ENCODE data around the gene CNIH3.
A peak's percentile ranks its signal among the peaks of the same experiment; 100 is the strongest.

Gene CNIH3

DNA sequence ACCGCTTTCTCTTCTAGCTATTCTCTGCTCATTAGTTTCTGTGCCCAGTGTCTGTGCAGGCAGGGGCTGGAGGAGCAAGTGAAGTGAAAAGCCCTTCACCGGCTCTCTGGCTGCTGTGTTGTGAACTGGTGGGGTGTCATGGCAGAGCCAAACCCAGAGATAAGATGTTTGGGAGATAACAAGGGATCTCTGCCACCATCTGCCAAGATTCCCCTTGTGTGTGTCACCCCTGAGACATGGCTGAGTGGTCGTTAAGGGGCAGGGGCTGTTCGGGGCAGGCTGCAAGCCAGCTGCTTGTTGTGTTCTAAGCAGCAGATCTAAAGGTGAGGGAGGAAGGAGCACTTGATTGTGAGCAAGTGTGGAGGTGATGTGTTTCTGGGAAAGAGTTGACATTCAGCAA lies 24.5 kb downstream of the CNIH3 start:
- FAIRE-seq = no peak
- no peak for DNase-seq (ENCODE audit: low spot score)

DNA sequence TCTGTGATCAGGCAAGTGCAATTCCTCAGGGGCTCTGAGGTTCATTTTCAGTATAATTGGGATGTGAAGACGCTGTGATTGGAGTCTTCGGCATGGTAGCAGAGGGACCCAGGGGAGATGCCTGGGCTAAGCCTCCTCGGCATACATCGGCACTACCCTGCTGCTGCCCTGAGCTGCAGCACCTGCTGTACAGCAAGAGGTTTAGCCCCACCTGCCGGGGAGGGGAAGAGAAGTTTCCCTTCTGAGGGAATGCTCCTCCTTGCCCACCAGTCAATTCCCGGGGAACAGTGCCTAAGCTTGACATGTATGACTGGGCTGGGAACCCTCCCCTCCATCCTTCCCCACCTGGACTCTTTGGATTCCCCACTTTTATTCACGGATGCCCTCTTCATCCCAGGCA lies 24.9 kb downstream of the CNIH3 start:
- FAIRE-seq (no peak), DNase-seq (ENCODE audit: low spot score) (no peak)

DNA sequence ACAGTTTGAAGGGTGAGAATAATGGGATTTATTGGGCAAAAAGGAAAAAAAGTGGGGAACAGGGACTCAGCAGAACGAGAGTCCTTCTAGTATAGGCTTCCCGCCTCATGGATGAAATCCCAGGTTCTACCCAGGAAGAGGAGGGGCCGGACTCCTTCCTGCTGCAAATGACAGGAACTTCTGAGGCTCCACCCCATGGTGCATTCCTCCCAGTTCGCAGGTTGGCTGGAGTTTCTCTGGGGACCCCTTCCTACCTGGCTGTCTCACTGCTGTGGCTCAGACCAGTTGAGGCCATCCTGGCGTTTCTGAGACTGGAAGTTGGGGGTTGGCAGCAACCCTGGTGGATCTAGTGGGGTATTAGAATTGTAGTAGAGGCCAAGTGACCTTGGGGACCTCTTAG lies 27.5 kb downstream of the CNIH3 start:
- DNase-seq (ENCODE audit: low spot score) = no peak
- no peak for FAIRE-seq

DNA sequence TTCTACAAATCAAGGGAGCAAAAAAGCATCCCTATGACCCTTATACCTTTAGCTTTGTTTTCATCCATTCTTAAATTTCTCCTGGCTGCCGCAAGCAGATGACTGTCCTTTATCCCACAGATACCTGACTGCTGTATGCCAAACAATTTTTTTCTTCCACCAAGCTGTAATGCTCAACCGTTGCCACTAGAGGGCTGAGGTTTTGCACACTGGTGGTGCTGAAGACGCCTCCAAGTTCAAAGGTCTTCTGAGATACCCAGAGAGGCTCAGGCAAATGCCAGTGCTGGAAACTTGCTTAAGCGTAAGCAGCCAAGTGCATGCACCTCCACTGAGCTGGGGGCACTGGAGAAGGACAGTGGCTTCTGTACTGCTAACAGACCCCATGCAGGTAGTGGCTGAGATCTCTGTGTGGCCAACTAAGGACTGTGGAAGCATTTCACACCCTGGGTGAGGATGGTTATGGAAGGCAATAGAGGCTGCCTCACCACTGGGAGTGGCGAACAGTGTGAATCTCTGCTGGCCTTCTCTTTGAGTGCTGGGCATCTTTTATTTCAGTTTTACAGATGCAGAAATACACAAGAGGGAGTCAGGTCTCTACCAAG lies 28.5 kb downstream of the CNIH3 start:
- peak; percentile 42 for DNase-seq (ENCODE audit: low spot score)
- no peak for FAIRE-seq

DNA sequence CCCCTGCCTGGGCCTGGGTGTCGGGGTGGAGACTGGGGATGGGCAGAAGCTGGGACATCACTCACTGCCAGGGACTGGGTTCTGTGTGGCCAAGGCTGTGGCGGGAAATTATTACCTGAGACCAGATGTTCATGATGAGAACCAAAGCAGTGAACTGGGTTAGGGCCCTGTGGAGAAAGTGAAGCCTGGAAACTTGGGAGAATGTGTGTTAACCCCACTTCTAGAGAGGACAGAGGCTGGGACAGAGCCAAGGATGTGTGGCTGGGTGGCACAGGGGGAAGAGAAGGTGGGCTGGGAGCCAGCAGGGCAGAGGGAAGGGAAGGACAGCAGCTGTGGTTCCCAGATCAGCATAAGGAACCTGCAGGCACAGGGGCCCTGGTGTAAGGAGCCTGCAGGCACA lies 31.3 kb downstream of the CNIH3 start:
- DNase-seq (ENCODE audit: low spot score) (no peak), FAIRE-seq (no peak)

DNA sequence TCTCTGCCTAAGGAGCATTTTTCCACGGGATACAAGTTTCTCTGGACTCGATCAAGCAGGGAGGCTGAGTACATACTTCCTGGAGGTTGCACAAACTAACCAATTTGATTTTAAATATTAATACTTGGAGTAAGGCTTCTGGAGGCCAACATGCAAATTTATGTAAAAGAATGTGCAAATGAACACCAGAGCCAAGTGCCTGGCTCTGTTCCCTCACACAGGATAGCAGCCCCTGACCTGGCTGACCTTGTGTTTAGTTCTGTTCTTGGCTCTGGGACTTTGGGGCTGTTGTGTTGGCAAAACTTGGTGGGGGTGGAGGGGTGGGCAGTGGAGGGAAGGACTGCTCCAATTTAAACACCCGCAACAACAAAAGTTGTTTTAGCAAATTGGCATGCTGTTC lies 34.2 kb downstream of the CNIH3 start:
- DNase-seq (ENCODE audit: low spot score) (no peak), FAIRE-seq (no peak)

DNA sequence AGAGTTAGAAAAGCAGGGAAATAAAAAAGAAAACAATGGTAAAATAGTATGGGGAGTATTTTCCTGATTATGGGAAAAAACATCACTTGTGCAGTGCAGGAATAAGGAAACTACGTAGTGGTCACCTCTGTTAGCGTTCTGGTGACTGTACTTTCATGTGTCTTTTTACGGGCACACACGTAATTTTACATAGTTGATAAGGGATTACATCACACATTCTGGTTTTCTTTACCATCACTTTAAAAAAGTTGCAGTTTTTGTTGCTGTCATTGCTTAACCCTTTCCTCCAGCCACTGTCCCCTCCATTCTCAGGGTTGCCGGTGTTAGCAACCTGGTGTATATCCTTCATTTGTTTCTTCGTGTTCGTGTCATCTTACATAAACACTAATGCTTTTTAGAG lies 35.1 kb downstream of the CNIH3 start:
- no peak for FAIRE-seq

DNA sequence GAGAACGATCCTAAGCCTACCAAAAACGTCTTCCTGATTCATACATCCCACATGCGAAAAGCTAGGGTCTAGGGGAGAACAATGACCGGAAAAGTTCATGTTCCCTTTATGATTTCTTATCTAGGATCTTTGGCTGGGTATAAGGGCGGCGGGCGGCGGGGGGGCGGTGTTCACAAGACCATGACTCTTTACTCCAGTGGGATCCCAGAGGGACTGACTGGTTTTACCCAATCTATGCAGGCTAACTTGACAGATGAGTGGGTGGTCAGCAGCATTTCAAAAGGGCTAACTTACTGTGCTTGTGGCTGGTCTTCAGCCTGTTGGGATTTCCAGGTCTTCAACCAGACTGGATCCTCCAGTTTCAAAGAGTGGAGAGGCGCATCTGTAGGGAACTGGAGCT lies 40.3 kb downstream of the CNIH3 start:
- FAIRE-seq (no peak), DNase-seq (ENCODE audit: low spot score) (no peak)

More for the DNA sequence above, 35.1 kb downstream of the CNIH3 start:
- DNase-seq (ENCODE audit: low spot score) = no peak

DNA sequence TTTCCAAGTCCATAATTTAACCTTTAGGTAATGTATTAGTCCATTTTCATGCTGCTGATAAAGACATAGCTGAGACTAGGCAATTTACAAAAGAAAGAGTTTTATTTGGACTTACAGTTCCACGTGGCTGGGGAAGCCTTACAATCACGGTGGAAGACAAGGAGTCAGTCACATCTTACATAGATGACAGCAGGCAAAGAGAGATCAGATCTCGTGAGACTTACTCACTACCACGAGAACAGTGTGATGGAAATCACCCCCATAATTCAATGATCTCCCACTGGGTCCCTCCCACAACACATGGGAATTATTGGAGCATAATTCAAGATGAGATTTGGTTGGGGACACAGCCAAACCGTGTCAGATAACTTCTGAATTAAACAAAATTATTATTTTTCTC lies 44.0 kb downstream of the CNIH3 start:
- DNase-seq (ENCODE audit: low spot score) (no peak), FAIRE-seq (no peak)

DNA sequence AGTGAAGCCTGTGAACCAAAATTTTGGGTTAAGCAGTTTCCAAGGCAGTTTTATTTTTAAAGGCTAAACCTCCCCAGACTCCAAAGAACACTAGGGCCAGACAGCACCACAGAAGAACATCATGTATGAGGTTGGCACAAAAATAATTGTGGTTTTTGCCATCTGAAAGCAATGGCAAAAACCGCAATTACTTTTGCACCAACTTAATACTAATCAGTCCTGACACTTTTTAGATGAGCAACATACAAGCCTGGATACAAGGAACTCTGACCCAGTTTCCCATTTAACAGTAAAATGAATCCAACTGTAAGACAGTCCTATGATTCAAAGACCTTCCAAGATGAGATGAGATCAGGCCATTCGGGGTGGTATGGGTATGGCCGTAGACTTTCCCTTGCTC lies 46.8 kb downstream of the CNIH3 start:
- FAIRE-seq (no peak), DNase-seq (ENCODE audit: low spot score) (no peak)

DNA sequence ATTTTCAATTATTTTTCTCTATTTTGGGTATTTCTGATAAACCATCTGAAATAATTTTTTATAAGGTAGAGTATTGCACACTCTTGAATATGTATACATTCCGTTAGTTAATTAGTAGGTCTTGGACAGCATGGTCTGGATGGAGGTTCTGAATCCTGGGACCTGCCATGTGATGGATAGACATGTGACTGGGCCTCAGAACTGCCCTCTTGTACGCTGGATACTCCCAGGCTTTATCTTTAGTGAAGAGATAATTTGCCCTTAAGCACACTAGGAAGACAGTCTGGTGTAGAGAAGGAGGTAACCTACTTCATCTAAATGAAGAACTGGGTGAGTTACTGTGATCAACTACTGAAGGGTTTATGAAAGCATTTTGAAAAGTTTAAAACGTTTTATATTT lies 48.9 kb downstream of the CNIH3 start:
- FAIRE-seq = no peak

DNA sequence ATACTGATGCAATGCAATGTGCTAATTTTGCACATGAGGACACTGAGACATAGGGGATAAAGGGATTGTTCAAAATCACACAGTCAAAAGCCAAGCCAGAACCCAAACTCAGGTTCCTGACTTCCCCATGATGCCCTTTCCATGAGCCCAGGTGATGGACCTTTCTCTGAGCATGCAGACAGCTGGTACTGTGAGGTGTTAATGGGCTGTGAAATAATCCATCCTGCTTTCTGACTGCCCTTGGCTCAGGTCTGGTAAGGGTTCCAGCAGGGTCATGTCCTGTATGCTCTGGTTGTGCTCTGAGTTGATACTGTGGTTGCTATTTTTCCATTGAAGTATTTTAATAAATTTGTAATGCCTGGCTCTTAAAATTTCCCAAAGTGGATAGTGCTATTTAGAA lies 50.0 kb downstream of the CNIH3 start:
- DNase-seq (ENCODE audit: low spot score) (no peak), FAIRE-seq (no peak)

More for the DNA sequence above, 48.9 kb downstream of the CNIH3 start:
- no peak for DNase-seq (ENCODE audit: low spot score)

DNA sequence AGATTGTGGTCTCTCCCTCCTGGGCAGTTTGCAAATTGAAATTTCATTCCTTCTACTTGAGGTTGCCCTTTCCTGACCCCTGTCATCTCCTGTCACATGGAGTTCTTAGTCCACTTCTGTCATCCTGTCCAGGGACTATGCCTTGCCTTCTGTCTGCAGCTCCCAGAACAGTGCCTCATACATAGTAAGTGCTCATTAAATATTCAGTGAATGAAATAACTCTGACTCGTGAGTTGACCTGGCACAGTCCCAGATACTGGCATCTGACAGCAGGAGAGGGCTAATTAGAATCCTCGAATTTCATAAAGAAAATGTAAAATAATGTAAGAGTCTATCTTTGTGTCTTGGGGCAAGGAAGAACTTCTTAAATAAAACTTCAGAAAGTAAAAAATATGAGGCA lies 50.8 kb downstream of the CNIH3 start:
- DNase-seq (ENCODE audit: low spot score) (no peak), FAIRE-seq (no peak)

DNA sequence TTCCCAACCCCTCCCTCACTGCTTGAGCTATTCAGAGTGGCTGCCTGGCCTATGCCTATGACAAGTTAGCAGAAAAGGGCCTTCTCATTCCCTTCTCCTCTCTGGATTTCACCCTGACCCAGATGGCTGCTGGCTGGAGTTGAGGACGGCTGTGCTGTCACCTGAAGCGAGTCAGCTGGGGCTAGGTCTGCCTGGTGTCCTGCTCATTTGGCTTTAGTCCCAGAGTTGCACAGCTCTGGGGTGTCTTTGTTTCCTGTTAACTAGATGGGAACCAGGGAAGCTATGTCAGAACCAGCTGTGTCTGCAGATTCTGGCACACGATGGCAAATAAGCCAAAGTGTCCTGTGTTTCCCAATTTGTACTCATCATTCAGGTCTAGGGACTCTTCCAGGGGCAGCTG lies 52.9 kb downstream of the CNIH3 start:
- FAIRE-seq = no peak
- DNase-seq (ENCODE audit: low spot score) = no peak

DNA sequence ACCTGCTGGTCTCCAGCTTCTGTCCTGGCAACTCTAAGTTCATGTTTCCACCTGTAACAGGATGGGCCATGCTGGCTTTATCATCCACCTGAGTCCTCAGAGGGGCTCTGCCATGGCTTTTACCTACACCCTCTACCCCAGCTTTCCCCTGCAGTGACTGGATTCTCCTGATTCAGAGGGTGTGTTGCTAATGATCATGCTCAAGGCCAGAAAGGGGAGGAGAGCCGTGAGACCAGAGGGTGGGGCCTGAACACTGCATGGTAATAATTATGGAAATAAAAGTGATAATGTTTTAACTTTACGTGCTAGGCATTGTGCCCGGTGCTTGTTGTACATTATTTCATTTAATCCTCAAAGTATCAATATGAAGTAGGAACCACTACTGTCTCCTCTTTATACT lies 53.3 kb downstream of the CNIH3 start:
- FAIRE-seq (no peak), DNase-seq (ENCODE audit: low spot score) (no peak)

DNA sequence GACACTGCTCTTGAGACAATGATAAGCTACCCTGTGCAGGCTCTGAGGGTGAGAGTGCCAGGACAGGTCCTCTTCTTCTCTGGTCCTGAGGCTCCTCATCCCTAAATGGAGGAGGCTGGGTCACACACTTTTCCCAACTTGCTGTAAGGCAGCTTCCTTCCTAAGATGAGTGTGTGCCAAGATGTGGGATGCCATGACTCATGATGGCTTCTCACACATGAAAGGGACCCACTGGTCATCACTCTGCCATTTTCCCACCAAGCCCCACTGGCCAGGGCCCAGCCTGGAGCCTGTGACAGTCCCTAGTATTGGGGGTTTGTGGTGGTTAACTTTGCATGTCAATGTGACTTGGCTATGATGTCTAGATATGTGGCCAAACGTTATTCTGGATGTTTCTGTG lies 54.4 kb downstream of the CNIH3 start:
- no peak for DNase-seq (ENCODE audit: low spot score)
- FAIRE-seq = no peak

DNA sequence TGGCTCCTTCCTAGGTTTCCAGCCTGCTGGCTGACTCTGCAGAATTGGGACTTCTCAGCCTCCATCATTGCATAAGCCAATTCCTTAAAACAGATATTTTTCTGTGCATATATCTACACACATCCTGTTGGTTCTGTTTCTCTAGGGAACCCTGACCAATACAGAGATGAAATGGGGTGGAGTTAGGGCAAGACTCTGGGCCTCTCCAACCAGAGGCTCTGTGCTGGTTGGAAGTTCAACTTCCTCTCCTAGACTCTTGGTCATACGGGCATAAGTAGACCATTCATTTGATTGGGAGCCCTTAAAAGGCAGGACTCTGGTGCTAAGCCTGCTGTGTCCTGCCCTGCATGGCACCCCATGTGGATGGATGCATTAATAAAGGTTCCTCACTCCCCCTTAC lies 55.0 kb downstream of the CNIH3 start:
- no peak for DNase-seq (ENCODE audit: low spot score)
- no peak for FAIRE-seq

DNA sequence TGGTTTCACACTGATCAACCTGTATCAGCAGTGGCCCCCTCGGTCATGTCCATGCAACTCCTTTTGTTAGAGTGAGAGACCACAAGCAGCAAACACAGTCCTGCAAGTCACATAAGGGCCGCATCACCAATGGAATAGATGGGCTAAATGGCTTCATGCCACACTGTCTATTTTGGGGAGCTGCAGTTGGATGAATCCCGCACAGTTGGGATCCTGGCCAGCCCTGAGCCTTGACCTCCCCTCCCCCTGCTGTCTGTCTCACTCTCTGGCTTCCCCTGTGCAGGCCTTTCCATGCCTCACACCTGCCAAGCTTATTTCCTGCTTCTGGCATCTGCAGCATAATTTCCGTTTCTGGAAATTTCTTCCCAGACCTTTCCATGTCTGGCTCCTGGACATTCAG lies 57.0 kb downstream of the CNIH3 start:
- DNase-seq (ENCODE audit: low spot score) (no peak), FAIRE-seq (no peak)

DNA sequence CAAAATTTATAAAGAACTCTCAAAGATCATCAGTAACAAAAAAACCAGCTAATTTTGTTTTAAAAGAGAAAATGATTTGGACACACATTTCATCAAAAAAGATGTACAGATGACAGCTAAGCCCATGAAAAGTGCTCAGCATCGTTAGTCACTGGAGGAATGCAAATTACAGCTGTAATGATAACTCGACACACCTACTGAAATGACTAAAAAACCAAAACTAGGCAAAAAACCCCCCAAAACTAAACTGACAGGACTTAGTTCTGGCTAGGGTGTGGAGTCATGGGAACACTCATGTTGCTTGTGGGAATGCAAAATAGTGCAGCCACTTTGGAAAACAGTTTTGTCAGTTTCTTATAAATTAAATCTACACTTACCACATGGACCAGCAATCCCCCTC lies 59.5 kb downstream of the CNIH3 start:
- no peak for FAIRE-seq
- no peak for DNase-seq (ENCODE audit: low spot score)

DNA sequence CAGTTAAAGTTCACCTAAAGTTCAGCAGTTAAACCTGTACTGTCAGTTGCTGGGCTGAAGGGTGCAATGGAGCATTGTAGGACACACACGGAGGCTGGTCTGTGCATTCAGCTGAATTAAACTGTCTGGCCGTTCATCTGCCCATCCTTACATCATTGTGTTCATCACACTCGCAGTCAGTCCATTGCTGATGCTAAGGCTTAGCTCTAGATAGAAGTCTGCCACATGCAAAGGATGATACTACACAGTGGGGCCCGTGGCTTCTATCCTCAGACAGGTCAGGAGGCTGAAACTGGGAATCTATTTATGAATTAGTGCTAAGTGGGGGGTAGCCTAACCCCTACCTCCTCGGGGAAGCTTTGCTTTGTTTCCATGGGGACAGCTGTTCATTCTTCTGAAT lies 60.4 kb downstream of the CNIH3 start:
- no peak for FAIRE-seq
- no peak for DNase-seq (ENCODE audit: low spot score)

DNA sequence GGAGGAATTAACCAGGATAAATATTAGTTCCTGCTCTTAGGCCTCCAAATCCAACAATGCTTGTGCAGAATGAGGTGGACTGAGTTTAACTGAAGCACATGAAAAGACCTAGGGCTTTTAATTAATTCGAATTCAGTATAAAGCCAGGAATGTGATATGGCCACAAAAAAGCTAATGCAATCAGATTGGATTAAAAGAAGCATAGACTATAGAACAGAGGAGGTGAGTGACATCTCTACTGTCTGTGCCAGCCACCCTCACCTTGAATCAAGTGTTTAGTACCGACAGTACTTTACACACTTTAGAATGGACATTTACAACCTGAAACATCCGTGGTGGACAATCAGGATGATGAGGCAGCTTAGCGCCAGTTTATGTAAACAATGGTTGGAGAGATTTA lies 62.1 kb downstream of the CNIH3 start:
- DNase-seq (ENCODE audit: low spot score) = no peak
- FAIRE-seq = no peak

DNA sequence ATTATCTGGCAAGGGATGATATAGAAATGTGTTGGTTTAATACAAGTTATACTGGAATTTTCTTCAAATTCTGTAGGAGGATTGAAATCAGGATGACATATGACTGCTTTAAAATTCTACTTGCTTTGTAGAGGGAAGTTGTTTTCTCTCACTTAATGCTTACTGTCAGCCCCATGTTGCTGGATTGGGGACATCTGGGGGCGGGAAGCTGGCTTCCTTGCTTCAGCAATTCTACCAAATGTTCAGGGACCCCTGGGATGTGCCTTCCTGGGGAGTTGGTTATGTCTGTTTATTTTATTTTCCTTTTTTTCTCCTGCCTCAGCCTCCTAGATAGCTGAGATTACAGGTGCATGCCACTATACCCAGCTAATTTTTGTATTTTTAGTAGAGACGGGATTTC lies 63.5 kb downstream of the CNIH3 start:
- FAIRE-seq (no peak), DNase-seq (ENCODE audit: low spot score) (no peak)

DNA sequence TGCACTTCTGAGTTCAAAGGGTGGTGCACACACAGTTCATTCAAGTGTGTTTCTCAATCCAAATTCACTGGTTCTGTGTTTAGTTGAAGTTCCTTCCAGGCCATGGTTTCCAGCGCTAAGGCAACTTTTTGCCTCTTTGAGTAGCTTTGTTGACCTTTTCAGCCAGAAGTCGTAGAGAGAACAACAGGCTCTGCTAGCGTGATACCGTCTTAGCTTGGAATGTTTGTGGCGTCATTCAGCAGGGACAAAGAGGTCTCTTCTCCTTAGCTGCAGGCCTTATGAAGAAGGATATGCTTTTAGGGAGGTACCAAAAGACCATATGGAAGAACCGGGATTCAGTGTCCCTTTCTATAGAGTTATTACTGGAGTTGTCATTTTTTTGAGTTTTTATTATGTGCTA lies 65.7 kb downstream of the CNIH3 start:
- DNase-seq (ENCODE audit: low spot score) (no peak), FAIRE-seq (no peak)

DNA sequence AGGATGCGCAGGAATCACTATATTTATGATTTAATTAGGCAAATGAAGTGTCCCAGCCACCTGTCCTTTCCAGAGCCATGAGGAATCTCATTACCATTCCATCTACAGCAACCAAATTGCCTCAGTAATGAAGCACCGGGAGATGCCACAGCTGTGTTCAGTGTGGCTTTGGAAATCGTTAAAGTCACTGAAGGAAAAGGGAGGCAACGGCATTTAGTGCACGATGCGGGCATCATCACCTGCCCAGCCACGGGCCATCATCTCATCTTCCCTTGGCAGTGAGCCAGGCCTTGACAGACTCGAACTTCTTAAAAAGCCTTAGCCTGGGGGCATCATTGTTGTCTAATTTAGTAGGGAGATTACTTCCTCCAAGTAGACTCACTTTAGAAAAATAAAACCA lies 67.8 kb downstream of the CNIH3 start:
- FAIRE-seq (no peak), DNase-seq (ENCODE audit: low spot score) (no peak)

Measured in RCC 7860 (cell line).